ENCODE results near the gene CAPZA1.

CAPZA1 gene

DNA sequence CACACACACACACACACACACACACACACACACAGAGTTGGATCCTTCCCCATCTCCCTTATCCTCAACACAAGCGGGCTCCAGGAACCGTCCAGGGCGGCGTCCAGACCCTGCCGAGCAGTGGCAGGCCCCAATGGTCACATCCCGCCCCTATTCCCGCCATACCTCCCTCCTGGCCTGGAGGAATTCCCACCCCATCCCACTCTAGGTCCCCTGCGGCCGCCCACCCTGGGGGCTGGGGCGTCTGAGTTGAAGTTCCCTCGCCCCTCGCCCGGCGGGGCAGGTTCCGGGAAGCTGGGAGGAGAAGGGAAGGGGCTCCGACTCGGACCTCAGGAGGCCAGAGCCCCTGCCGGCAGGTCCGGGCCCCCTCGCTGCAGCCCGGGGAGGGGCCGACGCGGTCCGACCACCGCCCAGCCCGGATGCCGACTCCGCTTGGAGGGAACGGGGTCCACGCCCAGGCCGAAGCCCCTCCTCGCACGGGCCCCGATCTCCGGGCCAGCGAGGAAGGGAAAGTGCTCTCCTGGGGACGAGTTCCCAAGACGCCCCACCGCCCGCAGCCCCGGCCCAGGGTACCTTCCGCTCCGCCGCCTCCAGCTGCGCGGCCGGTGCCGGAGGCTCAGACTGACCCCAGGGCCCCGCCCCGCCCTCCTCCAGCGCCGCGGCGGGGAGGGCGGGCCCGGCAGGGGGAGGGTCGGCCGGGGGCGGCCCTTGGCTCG, 87.0 kb downstream of the CAPZA1 start, which contains the start of gene RHOC:
Gene RHOC, minus strand, starts transcription at position 623 of the 716 bp plus-strand sequence. CDS start 3,328 bp downstream, outside the sequence.
- peaks cover 0 to 31% of the 10 kb centered on the region in 2 experiments; a peak in 1 of 3 replicates for H3K36me3 ChIP-seq (ENCODE audit: control insufficient read depth in 2 of 2, insufficient read depth in 1 of 2, low read length in 2 of 2)
- ChIA-PET CTCF (interaction anchor here (1.9 to 2.1 kb wide), 2 partner anchors 311 to 348 kb away, joined by 9 read pairs; partner anchors contain the start of gene CTTNBP2NL), POLR2A (interaction anchor here (1.0 to 2.1 kb wide), 3 partner anchors 32 to 315 kb away, joined by 3 to 8 read pairs (median 7); partner anchors contain the start of genes CAPZA1, MOV10 and ST7L)
- H3K27ac ChIP-seq (ENCODE audit: extremely low read depth, low read depth, low read length) = peak within 1 kb of the TSS; percentile 79
- peak within 1 kb of the TSS; percentile 80 for H3K4me3 ChIP-seq (ENCODE audit: low read depth, low read length)
- H3K4me1 ChIP-seq (ENCODE audit: control insufficient read depth, insufficient read depth, low read length) = peaks cover 5% of the 10 kb centered on the region
- no peaks in the 10 kb centered on the region for H3K9me3 ChIP-seq (ENCODE audit: control insufficient read depth, insufficient read depth, low read depth, low read length)
- TF ChIP-seq ZNF701 (tag by site-specific recombination; IDR thresholded peaks at IDR 0.05) (no peak), ZNF510 (tag by site-specific recombination; IDR thresholded peaks at IDR 0.05; ENCODE audit: insufficient replicate concordance) (no peak), ZNF114 (tag by site-specific recombination; IDR thresholded peaks at IDR 0.05) (no peak), ZNF76 (tag by site-specific recombination; IDR thresholded peaks at IDR 0.05; ENCODE audit: borderline replicate concordance, low read depth) (peak; percentile 67; the same call in 1 of the 2 replicates), ZNF2 (tag by site-specific recombination; IDR thresholded peaks at IDR 0.05) (0 out of 2 replicates have a peak, but pooled peaks have one; percentile 15), GLIS2 (tag by site-specific recombination; IDR thresholded peaks at IDR 0.05) (peak; percentile 83), GLIS1 (tag by site-specific recombination; IDR thresholded peaks at IDR 0.05) (peak; percentile 64), BCL11B (tag by site-specific recombination; IDR thresholded peaks at IDR 0.05; ENCODE audit: low read depth) (peak; percentile 4; the same call in 1 of the 2 replicates), ZBTB48 (tag by site-specific recombination; IDR thresholded peaks at IDR 0.05) (0 out of 2 replicates have a peak, but pooled peaks have one; percentile 31), ZNF335 (tag by site-specific recombination; conservative IDR thresholded peaks at IDR 0.05) (peak; percentile 22; the same call in 1 of the 2 replicates), KLF16 (tag by site-specific recombination; IDR thresholded peaks at IDR 0.05) (no peak), ZNF16 (tag by site-specific recombination; IDR thresholded peaks at IDR 0.05; ENCODE audit: low read depth) (no peak), ZXDB (tag by site-specific recombination; IDR thresholded peaks at IDR 0.05) (peak; percentile 50), KLF9 (tag by site-specific recombination; IDR thresholded peaks at IDR 0.05; ENCODE audit: low read depth) (peak; percentile 42; the same call in 1 of the 2 replicates), SP3 (tag by site-specific recombination; IDR thresholded peaks at IDR 0.05) (peak; percentile 75), ZNF423 (tag by site-specific recombination; IDR thresholded peaks at IDR 0.05) (peak; percentile 25), ZNF174 (tag by site-specific recombination; IDR thresholded peaks at IDR 0.05) (no peak), TCF7L2 (IDR thresholded peaks at IDR 0.05; ENCODE audit: borderline replicate concordance, low read depth, low read length) (no peak), ZBTB20 (tag by site-specific recombination; IDR thresholded peaks at IDR 0.05) (peak; percentile 76; the same call in 1 of the 2 replicates)
- TF ChIP-seq, protein P1, sequence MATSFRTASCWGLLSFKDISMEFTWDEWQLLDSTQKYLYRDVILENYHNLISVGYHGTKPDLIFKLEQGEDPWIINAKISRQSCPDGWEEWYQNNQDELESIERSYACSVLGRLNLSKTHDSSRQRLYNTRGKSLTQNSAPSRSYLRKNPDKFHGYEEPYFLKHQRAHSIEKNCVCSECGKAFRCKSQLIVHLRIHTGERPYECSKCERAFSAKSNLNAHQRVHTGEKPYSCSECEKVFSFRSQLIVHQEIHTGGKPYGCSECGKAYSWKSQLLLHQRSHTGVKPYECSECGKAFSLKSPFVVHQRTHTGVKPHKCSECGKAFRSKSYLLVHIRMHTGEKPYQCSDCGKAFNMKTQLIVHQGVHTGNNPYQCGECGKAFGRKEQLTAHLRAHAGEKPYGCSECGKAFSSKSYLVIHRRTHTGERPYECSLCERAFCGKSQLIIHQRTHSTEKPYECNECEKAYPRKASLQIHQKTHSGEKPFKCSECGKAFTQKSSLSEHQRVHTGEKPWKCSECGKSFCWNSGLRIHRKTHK (tag by site-specific recombination; IDR thresholded peaks at IDR 0.05) = no peak
- TF ChIP-seq, protein P2, sequence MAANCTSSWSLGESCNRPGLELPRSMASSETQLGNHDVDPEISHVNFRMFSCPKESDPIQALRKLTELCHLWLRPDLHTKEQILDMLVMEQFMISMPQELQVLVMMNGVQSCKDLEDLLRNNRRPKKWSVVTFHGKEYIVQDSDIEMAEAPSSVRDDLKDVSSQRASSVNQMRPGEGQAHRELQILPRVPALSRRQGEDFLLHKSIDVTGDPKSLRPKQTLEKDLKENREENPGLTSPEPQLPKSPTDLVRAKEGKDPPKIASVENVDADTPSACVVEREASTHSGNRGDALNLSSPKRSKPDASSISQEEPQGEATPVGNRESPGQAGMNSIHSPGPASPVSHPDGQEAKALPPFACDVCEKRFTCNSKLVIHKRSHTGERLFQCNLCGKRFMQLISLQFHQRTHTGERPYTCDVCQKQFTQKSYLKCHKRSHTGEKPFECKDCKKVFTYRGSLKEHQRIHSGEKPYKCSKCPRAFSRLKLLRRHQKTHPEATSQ (tag by site-specific recombination; IDR thresholded peaks at IDR 0.05) = no peak
- TF ChIP-seq, protein P3, sequence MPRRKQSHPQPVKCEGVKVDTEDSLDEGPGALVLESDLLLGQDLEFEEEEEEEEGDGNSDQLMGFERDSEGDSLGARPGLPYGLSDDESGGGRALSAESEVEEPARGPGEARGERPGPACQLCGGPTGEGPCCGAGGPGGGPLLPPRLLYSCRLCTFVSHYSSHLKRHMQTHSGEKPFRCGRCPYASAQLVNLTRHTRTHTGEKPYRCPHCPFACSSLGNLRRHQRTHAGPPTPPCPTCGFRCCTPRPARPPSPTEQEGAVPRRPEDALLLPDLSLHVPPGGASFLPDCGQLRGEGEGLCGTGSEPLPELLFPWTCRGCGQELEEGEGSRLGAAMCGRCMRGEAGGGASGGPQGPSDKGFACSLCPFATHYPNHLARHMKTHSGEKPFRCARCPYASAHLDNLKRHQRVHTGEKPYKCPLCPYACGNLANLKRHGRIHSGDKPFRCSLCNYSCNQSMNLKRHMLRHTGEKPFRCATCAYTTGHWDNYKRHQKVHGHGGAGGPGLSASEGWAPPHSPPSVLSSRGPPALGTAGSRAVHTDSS (tag by site-specific recombination; IDR thresholded peaks at IDR 0.05) = no peak
- TF ChIP-seq, protein P4, sequence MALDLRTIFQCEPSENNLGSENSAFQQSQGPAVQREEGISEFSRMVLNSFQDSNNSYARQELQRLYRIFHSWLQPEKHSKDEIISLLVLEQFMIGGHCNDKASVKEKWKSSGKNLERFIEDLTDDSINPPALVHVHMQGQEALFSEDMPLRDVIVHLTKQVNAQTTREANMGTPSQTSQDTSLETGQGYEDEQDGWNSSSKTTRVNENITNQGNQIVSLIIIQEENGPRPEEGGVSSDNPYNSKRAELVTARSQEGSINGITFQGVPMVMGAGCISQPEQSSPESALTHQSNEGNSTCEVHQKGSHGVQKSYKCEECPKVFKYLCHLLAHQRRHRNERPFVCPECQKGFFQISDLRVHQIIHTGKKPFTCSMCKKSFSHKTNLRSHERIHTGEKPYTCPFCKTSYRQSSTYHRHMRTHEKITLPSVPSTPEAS (tag by site-specific recombination; IDR thresholded peaks at IDR 0.05) = peak; percentile 98
- TF ChIP-seq, protein P5, sequence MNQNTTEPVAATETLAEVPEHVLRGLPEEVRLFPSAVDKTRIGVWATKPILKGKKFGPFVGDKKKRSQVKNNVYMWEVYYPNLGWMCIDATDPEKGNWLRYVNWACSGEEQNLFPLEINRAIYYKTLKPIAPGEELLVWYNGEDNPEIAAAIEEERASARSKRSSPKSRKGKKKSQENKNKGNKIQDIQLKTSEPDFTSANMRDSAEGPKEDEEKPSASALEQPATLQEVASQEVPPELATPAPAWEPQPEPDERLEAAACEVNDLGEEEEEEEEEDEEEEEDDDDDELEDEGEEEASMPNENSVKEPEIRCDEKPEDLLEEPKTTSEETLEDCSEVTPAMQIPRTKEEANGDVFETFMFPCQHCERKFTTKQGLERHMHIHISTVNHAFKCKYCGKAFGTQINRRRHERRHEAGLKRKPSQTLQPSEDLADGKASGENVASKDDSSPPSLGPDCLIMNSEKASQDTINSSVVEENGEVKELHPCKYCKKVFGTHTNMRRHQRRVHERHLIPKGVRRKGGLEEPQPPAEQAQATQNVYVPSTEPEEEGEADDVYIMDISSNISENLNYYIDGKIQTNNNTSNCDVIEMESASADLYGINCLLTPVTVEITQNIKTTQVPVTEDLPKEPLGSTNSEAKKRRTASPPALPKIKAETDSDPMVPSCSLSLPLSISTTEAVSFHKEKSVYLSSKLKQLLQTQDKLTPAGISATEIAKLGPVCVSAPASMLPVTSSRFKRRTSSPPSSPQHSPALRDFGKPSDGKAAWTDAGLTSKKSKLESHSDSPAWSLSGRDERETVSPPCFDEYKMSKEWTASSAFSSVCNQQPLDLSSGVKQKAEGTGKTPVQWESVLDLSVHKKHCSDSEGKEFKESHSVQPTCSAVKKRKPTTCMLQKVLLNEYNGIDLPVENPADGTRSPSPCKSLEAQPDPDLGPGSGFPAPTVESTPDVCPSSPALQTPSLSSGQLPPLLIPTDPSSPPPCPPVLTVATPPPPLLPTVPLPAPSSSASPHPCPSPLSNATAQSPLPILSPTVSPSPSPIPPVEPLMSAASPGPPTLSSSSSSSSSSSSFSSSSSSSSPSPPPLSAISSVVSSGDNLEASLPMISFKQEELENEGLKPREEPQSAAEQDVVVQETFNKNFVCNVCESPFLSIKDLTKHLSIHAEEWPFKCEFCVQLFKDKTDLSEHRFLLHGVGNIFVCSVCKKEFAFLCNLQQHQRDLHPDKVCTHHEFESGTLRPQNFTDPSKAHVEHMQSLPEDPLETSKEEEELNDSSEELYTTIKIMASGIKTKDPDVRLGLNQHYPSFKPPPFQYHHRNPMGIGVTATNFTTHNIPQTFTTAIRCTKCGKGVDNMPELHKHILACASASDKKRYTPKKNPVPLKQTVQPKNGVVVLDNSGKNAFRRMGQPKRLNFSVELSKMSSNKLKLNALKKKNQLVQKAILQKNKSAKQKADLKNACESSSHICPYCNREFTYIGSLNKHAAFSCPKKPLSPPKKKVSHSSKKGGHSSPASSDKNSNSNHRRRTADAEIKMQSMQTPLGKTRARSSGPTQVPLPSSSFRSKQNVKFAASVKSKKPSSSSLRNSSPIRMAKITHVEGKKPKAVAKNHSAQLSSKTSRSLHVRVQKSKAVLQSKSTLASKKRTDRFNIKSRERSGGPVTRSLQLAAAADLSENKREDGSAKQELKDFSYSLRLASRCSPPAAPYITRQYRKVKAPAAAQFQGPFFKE (tag by site-specific recombination; IDR thresholded peaks at IDR 0.05; ENCODE audit: borderline replicate concordance) = no peak

Data from HEK293 (cell line).